Aortic smooth muscle cell (primary cell): ENCODE measurements around the gene HYPK. TPM values are rescaled to one million over a fixed set of nuclear protein-coding genes. Genes with fewer than 3 reads are reported as not detected.

Source experiments
- total RNA-seq: library from RNA; depleted of rRNA; stranded (reverse); fragments of >200 nt; gene quantifications from 2 replicates; pipeline ENCODE4 v1.2.3, GENCODE V29; 2014

Gene HYPK, protein sequence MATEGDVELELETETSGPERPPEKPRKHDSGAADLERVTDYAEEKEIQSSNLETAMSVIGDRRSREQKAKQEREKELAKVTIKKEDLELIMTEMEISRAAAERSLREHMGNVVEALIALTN
- 4.8 and 8.2 TPM in 2 replicates for total RNA-seq

DNA sequence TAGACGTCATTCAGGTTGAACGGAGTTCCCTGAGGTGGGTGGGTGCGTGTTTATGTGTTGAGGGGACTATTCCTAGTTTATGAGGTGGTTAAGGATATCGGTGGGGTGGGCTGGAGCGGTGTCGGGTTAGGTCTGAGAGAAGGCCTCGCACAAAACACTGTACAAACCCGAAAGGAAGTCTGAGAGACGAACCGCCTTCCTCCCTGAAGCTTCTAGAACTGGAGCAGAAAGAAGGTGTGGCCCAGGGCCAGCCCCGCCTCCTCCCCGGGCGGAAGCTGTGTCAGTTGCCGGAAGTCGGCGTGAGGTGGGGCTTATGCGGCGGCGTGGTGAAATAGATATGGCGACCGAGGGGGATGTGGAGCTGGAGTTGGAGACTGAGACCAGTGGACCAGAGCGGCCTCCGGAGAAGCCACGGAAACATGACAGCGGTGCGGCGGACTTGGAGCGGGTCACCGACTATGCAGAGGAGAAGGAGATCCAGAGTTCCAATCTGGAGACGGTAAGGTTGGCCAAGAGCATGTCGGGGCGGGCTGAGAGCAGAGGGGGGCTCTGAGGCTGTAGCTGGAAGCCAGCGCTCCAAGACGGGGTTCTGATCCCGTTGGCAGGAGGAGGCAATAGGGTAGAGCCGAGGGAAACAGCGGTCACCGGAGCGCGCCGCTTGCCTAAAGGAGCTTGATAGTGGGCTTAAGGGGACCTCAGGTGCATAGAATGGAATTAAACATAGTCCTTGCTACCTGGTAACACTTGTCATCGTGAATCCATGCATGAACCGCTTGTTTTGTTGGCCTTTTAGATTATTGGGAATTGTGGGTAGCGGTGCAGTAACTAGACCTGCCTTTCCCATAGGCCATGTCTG is at the start of gene HYPK:
Gene HYPK (plus strand): TSS at position 314 of the 856 bp plus-strand sequence. CDS start 24 bp downstream, at position 338.

GRCh38 chr15:43776718-43777266 is 23.6 kb upstream of the HYPK start, which contains the start of gene ELL3:
Gene ELL3, minus strand, starts transcription at chr15:43776966. Its CDS starts 65 bp downstream, at chr15:43776901.

GRCh38 chr15:43791993-43792760 is 8.2 kb upstream of the HYPK start, which contains the start of gene SERF2:
Gene SERF2, plus strand, starts transcription at chr15:43792320. Its CDS starts 57 bp downstream, at chr15:43792377.

GRCh38 chr15:43799945-43800285 is 484 bp upstream of the HYPK start, which contains the start of gene SERINC4:
Gene SERINC4, minus strand, starts transcription at chr15:43800220. Its CDS starts 234 bp downstream, at chr15:43799986.

DNA sequence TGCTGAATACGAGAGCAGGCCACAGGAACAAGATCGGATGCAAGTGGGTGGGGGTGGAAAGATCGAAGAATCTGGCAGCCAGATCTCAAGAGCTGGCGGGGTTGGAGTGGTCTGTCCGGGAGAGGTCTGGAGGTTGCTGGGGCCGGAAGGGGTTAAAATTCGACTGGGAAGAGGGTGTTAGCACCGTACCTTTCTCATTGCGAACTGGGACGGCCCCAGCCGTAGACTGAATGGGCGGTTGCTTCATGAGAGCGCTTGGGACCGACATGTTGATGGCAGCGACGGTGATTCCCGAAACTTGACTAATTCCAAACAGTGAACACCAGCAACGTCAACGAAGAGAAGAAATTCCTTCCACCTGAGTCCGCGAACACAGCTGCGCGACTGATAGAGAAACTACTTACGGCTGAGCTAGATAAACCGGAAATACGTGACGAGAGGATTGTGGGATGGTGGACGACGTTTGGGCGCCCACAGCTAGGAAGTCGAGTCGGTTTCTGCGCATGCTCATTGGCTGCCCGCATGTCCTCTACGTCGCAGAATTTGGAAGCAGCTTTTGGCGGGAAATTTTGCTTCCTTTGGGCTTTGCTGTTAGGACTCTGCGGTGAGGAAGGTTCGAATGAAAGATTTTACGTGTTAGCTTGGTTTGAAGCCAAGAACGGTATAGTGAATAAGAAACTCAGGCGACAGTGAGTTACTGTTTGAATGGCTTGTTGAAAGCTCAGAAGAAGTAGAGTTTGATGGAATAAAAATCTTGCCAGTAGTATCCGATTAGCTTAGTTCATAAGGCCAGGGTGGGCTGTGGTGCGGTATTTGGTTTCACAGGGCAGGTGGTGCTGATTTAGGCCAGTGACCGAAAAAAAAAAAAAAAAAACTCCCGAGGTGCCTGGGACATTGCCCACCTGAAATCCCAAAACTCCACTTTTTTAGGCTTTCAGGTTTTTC is 24.2 kb downstream of the HYPK start, which contains the start of gene MFAP1:
Gene MFAP1 (minus strand): TSS at position 389 of the 945 bp plus-strand sequence. CDS start 121 bp downstream, at position 268.

DNA sequence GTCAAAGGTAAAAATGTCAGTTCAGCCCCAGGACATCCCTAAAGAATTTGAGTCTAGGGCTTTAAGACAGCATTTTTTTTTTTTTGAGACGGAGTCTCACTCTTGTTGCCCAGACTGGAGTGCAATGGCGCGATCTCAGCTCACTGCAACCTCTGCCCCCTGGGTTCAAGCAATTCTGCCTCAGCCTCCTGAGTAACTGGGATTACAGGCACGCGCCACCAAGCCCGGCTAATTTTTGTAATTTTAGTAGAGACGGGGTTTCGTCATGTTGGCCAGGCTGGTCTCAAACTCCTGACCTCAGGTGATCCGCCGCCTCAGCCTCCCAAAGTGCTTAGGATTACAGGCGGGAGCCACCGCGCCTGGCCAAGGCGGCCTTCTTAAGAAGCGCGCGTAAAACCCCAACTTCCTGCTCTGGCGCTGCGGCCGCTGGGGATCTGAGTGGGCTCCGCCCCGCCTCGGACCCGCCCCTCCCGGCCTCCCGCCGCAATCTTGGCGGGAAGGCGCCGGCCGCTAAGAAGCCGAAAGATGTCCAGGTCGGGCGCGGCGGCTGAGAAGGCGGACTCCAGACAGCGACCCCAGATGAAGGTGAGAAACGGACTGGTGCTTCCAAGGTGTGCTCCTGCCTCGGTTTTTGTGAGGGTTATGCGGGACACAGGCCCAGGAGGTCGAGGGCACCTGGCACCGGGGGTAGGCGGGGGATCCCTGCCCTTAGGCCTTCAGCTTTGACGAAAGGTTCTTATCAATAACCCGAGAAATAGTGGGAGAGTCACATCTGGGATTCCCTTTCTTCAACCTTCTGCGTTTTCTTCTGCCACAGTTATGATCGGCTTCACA is 26.3 kb downstream of the HYPK start, which contains the start of gene WDR76:
Gene WDR76 (plus strand): TSS at position 495 of the 834 bp plus-strand sequence. CDS start 31 bp downstream, at position 526.

Other genes with a start within 250 kb of the HYPK start
- 18.8 and 27.0 TPM in 2 replicates for gene PPIP5K1, start 210.4 kb upstream of the HYPK start, total RNA-seq
- gene CKMT1B, start 206.6 kb upstream of the HYPK start, total RNA-seq, result not detected in 2 replicates
- under 0.01 TPM in 1 of 2 replicates, not detected in the other for gene STRC, start 181.8 kb upstream of the HYPK start, total RNA-seq
- 0.53 and 0.75 TPM in 2 replicates for gene CATSPER2, start 151.8 kb upstream of the HYPK start, total RNA-seq
- not detected in 2 replicates for gene CKMT1A, start 106.7 kb upstream of the HYPK start, total RNA-seq
- gene PDIA3, start 54.2 kb upstream of the HYPK start, total RNA-seq, result 121 and 256 TPM in 2 replicates
- gene ELL3, start 23.6 kb upstream of the HYPK start, total RNA-seq, result 2.4 and 3.4 TPM in 2 replicates
- 436 and 473 TPM in 2 replicates for gene SERF2, start 8.3 kb upstream of the HYPK start, total RNA-seq
- gene SERINC4, start 379 bp upstream of the HYPK start, total RNA-seq, result under 0.01 and 0.06 TPM in 2 replicates
- gene MFAP1, start 24.1 kb downstream of the HYPK start, total RNA-seq, result 26.2 and 28.4 TPM in 2 replicates
- gene WDR76, start 26.4 kb downstream of the HYPK start, total RNA-seq, result 12.7 and 20.5 TPM in 2 replicates